GM23338 (cell line): Measurements from ENCODE around the gene PPM1H. TPM values are rescaled to one million over a fixed set of nuclear protein-coding genes. Genes with fewer than 3 reads are reported as not detected.

Experiments used
- ATAC-seq: fragments of 200-7000 bp; cut with Tn5 transposase; 3 replicates; pipeline ENCODE4 v1.9.1; 2020
- DNase-seq: peaks from one replicate; pipeline ENCODE4 v3.0.0-alpha.2; 2015; ENCODE audit warnings: low spot score
- H2AFZ ChIP-seq: fragments of 200-600 bp; sonication (generic); 2 replicates; pipeline ENCODE4 v1.8.0; 2016; ENCODE audit warnings: antibody characterized with exemption, mild to moderate bottlenecking, moderate library complexity
- H3F3A ChIP-seq: fragments of 200-600 bp; sonication (generic); replicated peaks from 2 replicates; pipeline ENCODE4 v1.8.0; 2017; ENCODE audit warnings: antibody characterized with exemption, mixed run types, low read depth
- H3K27ac ChIP-seq: fragments of 200-600 bp; sonication (generic); 2 replicates; pipeline ENCODE4 v1.6.1; 2016; ENCODE audit warnings: low read depth
- H3K27me3 ChIP-seq: fragments of 200-600 bp; sonication (generic); 2 replicates; pipeline ENCODE4 v1.8.0; 2016; ENCODE audit warnings: mild to moderate bottlenecking, mixed run types, moderate library complexity; ENCODE audit not compliant: insufficient read depth
- H3K36me3 ChIP-seq: fragments of 200-600 bp; sonication (generic); 2 replicates; pipeline ENCODE4 v1.8.0; 2016; ENCODE audit warnings: mild to moderate bottlenecking; ENCODE audit not compliant: insufficient read depth
- H3K4me1 ChIP-seq: fragments of 200-600 bp; sonication (generic); 2 replicates; pipeline ENCODE4 v1.8.0; 2016; ENCODE audit warnings: mild to moderate bottlenecking, moderate library complexity; ENCODE audit not compliant: insufficient read depth
- H3K4me2 ChIP-seq: fragments of 200-600 bp; sonication (generic); 2 replicates; pipeline ENCODE4 v1.7.1; 2017; ENCODE audit warnings: mixed run types
- H3K4me3 ChIP-seq: fragments of 200-600 bp; sonication (generic); 2 replicates; pipeline ENCODE4 v1.6.1; 2016; ENCODE audit warnings: mixed run types
- H3K79me2 ChIP-seq: fragments of 200-600 bp; sonication (generic); replicated peaks from 2 replicates; pipeline ENCODE4 v1.8.0; 2017; ENCODE audit warnings: mild to moderate bottlenecking; ENCODE audit not compliant: insufficient read depth
- H3K9me2 ChIP-seq: fragments of 200-600 bp; sonication (generic); 2 replicates; pipeline ENCODE4 v1.8.0; 2017; ENCODE audit not compliant: insufficient read depth
- H4K20me1 ChIP-seq: fragments of 200-600 bp; sonication (generic); replicated peaks from 2 replicates; pipeline ENCODE4 v1.8.0; 2017; ENCODE audit warnings: mild to moderate bottlenecking; ENCODE audit not compliant: insufficient read depth
- H3K27ac Mint-ChIP-seq: 2 replicates; pipeline ENCODE4 v1.8.0; 2020; ENCODE audit warnings: inconsistent platforms, mild to moderate bottlenecking, moderate library complexity, mixed read lengths
- H3K27me3 Mint-ChIP-seq: 3 replicates; pipeline ENCODE4 v1.8.0; 2022; ENCODE audit warnings: low read depth, mild to moderate bottlenecking, moderate library complexity, mixed read lengths, inconsistent platforms; ENCODE audit not compliant: insufficient read depth, poor library complexity
- H3K36me3 Mint-ChIP-seq: 3 replicates; pipeline ENCODE4 v1.8.0; 2021; ENCODE audit warnings: low read depth, mild to moderate bottlenecking, inconsistent platforms, moderate library complexity, mixed read lengths
- H3K4me1 Mint-ChIP-seq: 3 replicates; pipeline ENCODE4 v1.8.0; 2020; ENCODE audit warnings: mild to moderate bottlenecking, inconsistent platforms, mixed read lengths
- H3K4me3 Mint-ChIP-seq: 3 replicates; pipeline ENCODE4 v1.8.0; 2021; ENCODE audit warnings: moderate library complexity, mild to moderate bottlenecking, inconsistent platforms, mixed read lengths
- H3K9me3 Mint-ChIP-seq: 3 replicates; pipeline ENCODE4 v1.8.0; 2020; ENCODE audit warnings: moderate library complexity, mild to moderate bottlenecking, inconsistent platforms, mixed read lengths
- CREB1 ChIP-seq: fragments of 250-450 bp; sonication (Bioruptor Pico); IDR thresholded peaks from 2 replicates; pipeline ENCODE4 v1.5.0; 2020; ENCODE audit warnings: low read depth, mild to moderate bottlenecking, moderate library complexity
- EZH2 ChIP-seq: fragments of 200-600 bp; sonication (generic); IDR thresholded peaks from one replicate; pipeline ENCODE4 v1.8.0; 2017; ENCODE audit warnings: antibody characterized with exemption, mild to moderate bottlenecking, low read depth; ENCODE audit not compliant: unreplicated experiment
- EZH2phosphoT487 ChIP-seq: fragments of 200-600 bp; sonication (generic); IDR thresholded peaks from one replicate; pipeline ENCODE4 v1.8.1; 2018; ENCODE audit warnings: antibody characterized with exemption; ENCODE audit not compliant: unreplicated experiment
- JUNB ChIP-seq: IDR thresholded peaks from one replicate; pipeline ENCODE4 v1.6.1; 2016; ENCODE audit warnings: antibody characterized with exemption; ENCODE audit not compliant: unreplicated experiment
- NANOG ChIP-seq: IDR thresholded peaks from 2 replicates; pipeline ENCODE4 v1.6.1; 2016; ENCODE audit warnings: antibody characterized with exemption, borderline replicate concordance
- POLR2AphosphoS5 ChIP-seq: IDR thresholded peaks from 2 replicates; pipeline ENCODE4 v1.6.1; 2016; ENCODE audit warnings: antibody characterized with exemption, low read depth
- STAT1 ChIP-seq: IDR thresholded peaks from one replicate; pipeline ENCODE4 v1.6.1; 2016; ENCODE audit warnings: antibody characterized with exemption; ENCODE audit not compliant: unreplicated experiment
- ZNF114 ChIP-seq: fragments of 250-450 bp; sonication (Bioruptor Pico); IDR thresholded peaks from 2 replicates; pipeline ENCODE4 v1.5.0; 2020; ENCODE audit warnings: mild to moderate bottlenecking, moderate library complexity
- ZNF331 ChIP-seq: fragments of 250-450 bp; sonication (Bioruptor Pico); IDR thresholded peaks from 2 replicates; pipeline ENCODE4 v1.5.0; 2020; ENCODE audit warnings: low read depth, mild to moderate bottlenecking, moderate library complexity
- polyA plus RNA-seq: library from polyadenylated mRNA; unstranded; fragments of >200 nt; fragmentation: Nextera tagmentation; extraction: Ambion mirVana; gene quantifications from 2 replicates; pipeline ENCODE4 v1.2.1, GENCODE V29; 2016
- total RNA-seq: library from RNA; depleted of rRNA; stranded (reverse); fragments of >200 nt; shearing (Covaris generic); gene quantifications from 2 replicates; pipeline ENCODE4 v1.2.3, GENCODE V29; 2014
- TF ChIP-seq, protein P1 (sequence below): IDR thresholded peaks from 2 replicates; pipeline ENCODE4 v1.6.1; 2016; ENCODE audit warnings: antibody characterized with exemption
- TF ChIP-seq, protein P2 (sequence below): fragments of 250-450 bp; sonication (Bioruptor Pico); IDR thresholded peaks from 2 replicates; pipeline ENCODE4 v1.5.0; 2020; ENCODE audit warnings: mild to moderate bottlenecking, moderate library complexity
- TF ChIP-seq, protein P3 (sequence below), 2 experiments: fragments of 200-600 bp in 1 of 2; sonication (generic) in 1 of 2; conservative IDR thresholded peaks; 2 replicates each; pipeline versions ENCODE4 v1.5.1 to v1.6.1; 2016 to 2017; ENCODE audit warnings: antibody characterized with exemption in 2 of 2, low read depth in 2 of 2, mild to moderate bottlenecking in 2 of 2, moderate library complexity in 1 of 2
- TF ChIP-seq, protein P4 (sequence below): IDR thresholded peaks from one replicate; pipeline ENCODE4 v1.6.1; 2018; ENCODE audit warnings: antibody characterized with exemption; ENCODE audit not compliant: unreplicated experiment

PPM1H gene
- total and polyA plus RNA-seq, 2 experiments from 2014 or later = 11.4 to 41.2 TPM

DNA sequence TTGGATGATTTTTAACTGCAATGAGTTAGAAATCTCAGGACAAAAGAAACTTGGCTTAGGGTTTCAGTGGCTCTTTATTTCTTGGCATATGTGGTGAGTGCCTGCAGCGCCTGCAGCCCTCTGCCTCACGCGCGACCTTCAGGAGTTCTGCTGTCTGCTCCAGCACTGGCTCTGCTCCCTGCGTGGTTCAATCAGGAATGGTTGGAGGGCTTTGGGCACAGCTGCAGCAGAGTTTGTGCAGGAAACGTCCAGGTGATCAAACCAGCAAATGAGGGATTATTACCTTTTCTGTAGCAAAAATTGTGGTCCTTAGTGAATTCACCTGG lies 19.8 kb downstream of the PPM1H start:
- Mint-ChIP-seq H3K9me3 (no peaks in the 10 kb centered on the region), H3K27ac (peak overlapping the region; percentile 22; the same call in 1 of the 2 replicates), H3K36me3 (peaks cover 10% of the 10 kb centered on the region; the same call in 2 of the 3 replicates), H3K4me3 (no peak overlapping the region), H3K4me1 (peaks cover 74% of the 10 kb centered on the region), H3K27me3 (peaks cover 4% of the 10 kb centered on the region)
- DNase-seq = no peak
- H4K20me1 ChIP-seq = no peaks in the 10 kb centered on the region
- peak overlapping the region; percentile 78; the same call in 1 of the 2 replicates for H3K27ac ChIP-seq
- peak; percentile 26 for ATAC-seq
- peak overlapping the region; percentile 48 for H3K4me2 ChIP-seq
- H2AFZ ChIP-seq = no peak overlapping the region
- no peaks in the 10 kb centered on the region for H3K27me3 ChIP-seq
- H3F3A ChIP-seq = no peaks in the 10 kb centered on the region
- no peaks in the 10 kb centered on the region for H3K36me3 ChIP-seq
- TF ChIP-seq, protein P1, sequence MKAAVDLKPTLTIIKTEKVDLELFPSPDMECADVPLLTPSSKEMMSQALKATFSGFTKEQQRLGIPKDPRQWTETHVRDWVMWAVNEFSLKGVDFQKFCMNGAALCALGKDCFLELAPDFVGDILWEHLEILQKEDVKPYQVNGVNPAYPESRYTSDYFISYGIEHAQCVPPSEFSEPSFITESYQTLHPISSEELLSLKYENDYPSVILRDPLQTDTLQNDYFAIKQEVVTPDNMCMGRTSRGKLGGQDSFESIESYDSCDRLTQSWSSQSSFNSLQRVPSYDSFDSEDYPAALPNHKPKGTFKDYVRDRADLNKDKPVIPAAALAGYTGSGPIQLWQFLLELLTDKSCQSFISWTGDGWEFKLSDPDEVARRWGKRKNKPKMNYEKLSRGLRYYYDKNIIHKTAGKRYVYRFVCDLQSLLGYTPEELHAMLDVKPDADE = no peak
- TF ChIP-seq STAT1 = no peak
- no peak for TF ChIP-seq ZNF114
- no peak for TF ChIP-seq JUNB
- no peak for TF ChIP-seq CREB1
- TF ChIP-seq, protein P2, sequence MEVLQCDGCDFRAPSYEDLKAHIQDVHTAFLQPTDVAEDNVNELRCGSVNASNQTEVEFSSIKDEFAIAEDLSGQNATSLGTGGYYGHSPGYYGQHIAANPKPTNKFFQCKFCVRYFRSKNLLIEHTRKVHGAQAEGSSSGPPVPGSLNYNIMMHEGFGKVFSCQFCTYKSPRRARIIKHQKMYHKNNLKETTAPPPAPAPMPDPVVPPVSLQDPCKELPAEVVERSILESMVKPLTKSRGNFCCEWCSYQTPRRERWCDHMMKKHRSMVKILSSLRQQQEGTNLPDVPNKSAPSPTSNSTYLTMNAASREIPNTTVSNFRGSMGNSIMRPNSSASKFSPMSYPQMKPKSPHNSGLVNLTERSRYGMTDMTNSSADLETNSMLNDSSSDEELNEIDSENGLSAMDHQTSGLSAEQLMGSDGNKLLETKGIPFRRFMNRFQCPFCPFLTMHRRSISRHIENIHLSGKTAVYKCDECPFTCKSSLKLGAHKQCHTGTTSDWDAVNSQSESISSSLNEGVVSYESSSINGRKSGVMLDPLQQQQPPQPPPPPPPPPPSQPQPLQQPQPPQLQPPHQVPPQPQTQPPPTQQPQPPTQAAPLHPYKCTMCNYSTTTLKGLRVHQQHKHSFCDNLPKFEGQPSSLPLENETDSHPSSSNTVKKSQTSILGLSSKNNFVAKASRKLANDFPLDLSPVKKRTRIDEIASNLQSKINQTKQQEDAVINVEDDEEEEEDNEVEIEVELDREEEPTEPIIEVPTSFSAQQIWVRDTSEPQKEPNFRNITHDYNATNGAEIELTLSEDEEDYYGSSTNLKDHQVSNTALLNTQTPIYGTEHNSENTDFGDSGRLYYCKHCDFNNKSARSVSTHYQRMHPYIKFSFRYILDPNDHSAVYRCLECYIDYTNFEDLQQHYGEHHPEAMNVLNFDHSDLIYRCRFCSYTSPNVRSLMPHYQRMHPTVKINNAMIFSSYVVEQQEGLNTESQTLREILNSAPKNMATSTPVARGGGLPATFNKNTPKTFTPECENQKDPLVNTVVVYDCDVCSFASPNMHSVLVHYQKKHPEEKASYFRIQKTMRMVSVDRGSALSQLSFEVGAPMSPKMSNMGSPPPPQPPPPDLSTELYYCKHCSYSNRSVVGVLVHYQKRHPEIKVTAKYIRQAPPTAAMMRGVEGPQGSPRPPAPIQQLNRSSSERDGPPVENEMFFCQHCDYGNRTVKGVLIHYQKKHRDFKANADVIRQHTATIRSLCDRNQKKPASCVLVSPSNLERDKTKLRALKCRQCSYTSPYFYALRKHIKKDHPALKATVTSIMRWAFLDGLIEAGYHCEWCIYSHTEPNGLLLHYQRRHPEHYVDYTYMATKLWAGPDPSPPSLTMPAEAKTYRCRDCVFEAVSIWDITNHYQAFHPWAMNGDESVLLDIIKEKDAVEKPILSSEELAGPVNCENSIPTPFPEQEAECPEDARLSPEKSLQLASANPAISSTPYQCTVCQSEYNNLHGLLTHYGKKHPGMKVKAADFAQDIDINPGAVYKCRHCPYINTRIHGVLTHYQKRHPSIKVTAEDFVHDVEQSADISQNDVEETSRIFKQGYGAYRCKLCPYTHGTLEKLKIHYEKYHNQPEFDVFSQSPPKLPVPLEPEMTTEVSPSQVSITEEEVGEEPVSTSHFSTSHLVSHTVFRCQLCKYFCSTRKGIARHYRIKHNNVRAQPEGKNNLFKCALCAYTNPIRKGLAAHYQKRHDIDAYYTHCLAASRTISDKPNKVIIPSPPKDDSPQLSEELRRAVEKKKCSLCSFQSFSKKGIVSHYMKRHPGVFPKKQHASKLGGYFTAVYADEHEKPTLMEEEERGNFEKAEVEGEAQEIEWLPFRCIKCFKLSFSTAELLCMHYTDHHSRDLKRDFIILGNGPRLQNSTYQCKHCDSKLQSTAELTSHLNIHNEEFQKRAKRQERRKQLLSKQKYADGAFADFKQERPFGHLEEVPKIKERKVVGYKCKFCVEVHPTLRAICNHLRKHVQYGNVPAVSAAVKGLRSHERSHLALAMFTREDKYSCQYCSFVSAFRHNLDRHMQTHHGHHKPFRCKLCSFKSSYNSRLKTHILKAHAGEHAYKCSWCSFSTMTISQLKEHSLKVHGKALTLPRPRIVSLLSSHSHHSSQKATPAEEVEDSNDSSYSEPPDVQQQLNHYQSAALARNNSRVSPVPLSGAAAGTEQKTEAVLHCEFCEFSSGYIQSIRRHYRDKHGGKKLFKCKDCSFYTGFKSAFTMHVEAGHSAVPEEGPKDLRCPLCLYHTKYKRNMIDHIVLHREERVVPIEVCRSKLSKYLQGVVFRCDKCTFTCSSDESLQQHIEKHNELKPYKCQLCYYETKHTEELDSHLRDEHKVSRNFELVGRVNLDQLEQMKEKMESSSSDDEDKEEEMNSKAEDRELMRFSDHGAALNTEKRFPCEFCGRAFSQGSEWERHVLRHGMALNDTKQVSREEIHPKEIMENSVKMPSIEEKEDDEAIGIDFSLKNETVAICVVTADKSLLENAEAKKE = no peak
- TF ChIP-seq NANOG = no peak
- no peak for TF ChIP-seq POLR2AphosphoS5
- TF ChIP-seq, protein P3, sequence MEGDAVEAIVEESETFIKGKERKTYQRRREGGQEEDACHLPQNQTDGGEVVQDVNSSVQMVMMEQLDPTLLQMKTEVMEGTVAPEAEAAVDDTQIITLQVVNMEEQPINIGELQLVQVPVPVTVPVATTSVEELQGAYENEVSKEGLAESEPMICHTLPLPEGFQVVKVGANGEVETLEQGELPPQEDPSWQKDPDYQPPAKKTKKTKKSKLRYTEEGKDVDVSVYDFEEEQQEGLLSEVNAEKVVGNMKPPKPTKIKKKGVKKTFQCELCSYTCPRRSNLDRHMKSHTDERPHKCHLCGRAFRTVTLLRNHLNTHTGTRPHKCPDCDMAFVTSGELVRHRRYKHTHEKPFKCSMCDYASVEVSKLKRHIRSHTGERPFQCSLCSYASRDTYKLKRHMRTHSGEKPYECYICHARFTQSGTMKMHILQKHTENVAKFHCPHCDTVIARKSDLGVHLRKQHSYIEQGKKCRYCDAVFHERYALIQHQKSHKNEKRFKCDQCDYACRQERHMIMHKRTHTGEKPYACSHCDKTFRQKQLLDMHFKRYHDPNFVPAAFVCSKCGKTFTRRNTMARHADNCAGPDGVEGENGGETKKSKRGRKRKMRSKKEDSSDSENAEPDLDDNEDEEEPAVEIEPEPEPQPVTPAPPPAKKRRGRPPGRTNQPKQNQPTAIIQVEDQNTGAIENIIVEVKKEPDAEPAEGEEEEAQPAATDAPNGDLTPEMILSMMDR (conservative IDR thresholded peaks at IDR 0.05; ENCODE audit: low read depth in 2 of 2) = no peak
- TF ChIP-seq EZH2phosphoT487 = no peak
- no peak for TF ChIP-seq ZNF331
- TF ChIP-seq, protein P4, sequence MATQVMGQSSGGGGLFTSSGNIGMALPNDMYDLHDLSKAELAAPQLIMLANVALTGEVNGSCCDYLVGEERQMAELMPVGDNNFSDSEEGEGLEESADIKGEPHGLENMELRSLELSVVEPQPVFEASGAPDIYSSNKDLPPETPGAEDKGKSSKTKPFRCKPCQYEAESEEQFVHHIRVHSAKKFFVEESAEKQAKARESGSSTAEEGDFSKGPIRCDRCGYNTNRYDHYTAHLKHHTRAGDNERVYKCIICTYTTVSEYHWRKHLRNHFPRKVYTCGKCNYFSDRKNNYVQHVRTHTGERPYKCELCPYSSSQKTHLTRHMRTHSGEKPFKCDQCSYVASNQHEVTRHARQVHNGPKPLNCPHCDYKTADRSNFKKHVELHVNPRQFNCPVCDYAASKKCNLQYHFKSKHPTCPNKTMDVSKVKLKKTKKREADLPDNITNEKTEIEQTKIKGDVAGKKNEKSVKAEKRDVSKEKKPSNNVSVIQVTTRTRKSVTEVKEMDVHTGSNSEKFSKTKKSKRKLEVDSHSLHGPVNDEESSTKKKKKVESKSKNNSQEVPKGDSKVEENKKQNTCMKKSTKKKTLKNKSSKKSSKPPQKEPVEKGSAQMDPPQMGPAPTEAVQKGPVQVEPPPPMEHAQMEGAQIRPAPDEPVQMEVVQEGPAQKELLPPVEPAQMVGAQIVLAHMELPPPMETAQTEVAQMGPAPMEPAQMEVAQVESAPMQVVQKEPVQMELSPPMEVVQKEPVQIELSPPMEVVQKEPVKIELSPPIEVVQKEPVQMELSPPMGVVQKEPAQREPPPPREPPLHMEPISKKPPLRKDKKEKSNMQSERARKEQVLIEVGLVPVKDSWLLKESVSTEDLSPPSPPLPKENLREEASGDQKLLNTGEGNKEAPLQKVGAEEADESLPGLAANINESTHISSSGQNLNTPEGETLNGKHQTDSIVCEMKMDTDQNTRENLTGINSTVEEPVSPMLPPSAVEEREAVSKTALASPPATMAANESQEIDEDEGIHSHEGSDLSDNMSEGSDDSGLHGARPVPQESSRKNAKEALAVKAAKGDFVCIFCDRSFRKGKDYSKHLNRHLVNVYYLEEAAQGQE = no peak
- no peak for TF ChIP-seq EZH2
- peaks cover 73% of the 10 kb centered on the region for H3K79me2 ChIP-seq
- H3K9me2 ChIP-seq = no peaks in the 10 kb centered on the region
- no peak overlapping the region for H3K4me3 ChIP-seq
- H3K4me1 ChIP-seq = peaks cover 56% of the 10 kb centered on the region
